HUES48 (cell line): ENCODE results near the gene RNU6-9.
A peak's percentile ranks its signal among the peaks of the same experiment; 100 is the strongest.
"Not testable (repeated sequence)": the region's sequence is repeated elsewhere in the genome, so short reads cannot be mapped to it uniquely, and the experiment has no call there.

Experiments
- H3K27ac ChIP-seq: one replicate; pipeline ENCODE4 v1.7.0; 2013; ENCODE audit warnings: low read depth, low read length, inconsistent platforms
- H3K27me3 ChIP-seq: 2 replicates; pipeline ENCODE4 v1.6.1; 2013; ENCODE audit warnings: mild to moderate bottlenecking, low read length; ENCODE audit not compliant: control insufficient read depth, insufficient read depth
- H3K36me3 ChIP-seq: 2 replicates; pipeline ENCODE4 v1.6.1; 2013; ENCODE audit warnings: low read length; ENCODE audit not compliant: control insufficient read depth, insufficient read depth
- H3K4me1 ChIP-seq: 2 replicates; pipeline ENCODE4 v1.6.1; 2013; ENCODE audit warnings: mild to moderate bottlenecking, low read length; ENCODE audit not compliant: control insufficient read depth, insufficient read depth
- H3K4me3 ChIP-seq: 2 replicates; pipeline ENCODE4 v1.5.1; 2013; ENCODE audit warnings: mild to moderate bottlenecking, low read depth, low read length
- H3K9ac ChIP-seq: 2 replicates; pipeline ENCODE4 v1.6.1; 2013; ENCODE audit warnings: mild to moderate bottlenecking, low read depth, low read length, moderate library complexity
- H3K9me3 ChIP-seq: 2 replicates; pipeline ENCODE4 v1.6.1; 2013; ENCODE audit warnings: low read length; ENCODE audit not compliant: control insufficient read depth, insufficient read depth

The RNU6-9 gene

GRCh38 chr19:889662-890295 lies 3.5 kb upstream of the RNU6-9 start:
- no peak overlapping the region for H3K4me3 ChIP-seq
- H3K4me1 ChIP-seq, result no peaks in the 10 kb centered on the region
- H3K36me3 ChIP-seq, result peaks cover 41% of the 10 kb centered on the region
- no peak overlapping the region for H3K27ac ChIP-seq
- H3K9ac ChIP-seq, result no peak overlapping the region
- no peaks in the 10 kb centered on the region for H3K9me3 ChIP-seq
- no peaks in the 10 kb centered on the region for H3K27me3 ChIP-seq

- no peaks in the 10 kb centered on the region for H3K4me1 ChIP-seq
- H3K9me3 ChIP-seq, result no peaks in the 10 kb centered on the region
- H3K27ac ChIP-seq, result no peak overlapping the region
- H3K27me3 ChIP-seq, result no peaks in the 10 kb centered on the region
- no peak overlapping the region for H3K9ac ChIP-seq
- H3K36me3 ChIP-seq, result peaks cover 33% of the 10 kb centered on the region
- no peak overlapping the region for H3K4me3 ChIP-seq
Measured at GRCh38 chr19:890831-891230, 2.5 kb upstream of the RNU6-9 start.

GRCh38 chr19:891421-892200 lies 1.7 kb upstream of the RNU6-9 start:
- peak overlapping the region; percentile 93; the same call in 1 of the 2 replicates for H3K4me3 ChIP-seq
- H3K9me3 ChIP-seq, H3K27ac ChIP-seq, H3K4me1 ChIP-seq, H3K9ac ChIP-seq, H3K27me3 ChIP-seq: not testable (repeated sequence)
- H3K36me3 ChIP-seq, result peaks cover 28% of the 10 kb centered on the region

- Histone ChIP-seq H3K9ac (no peak overlapping the region), H3K36me3 (peaks cover 29% of the 10 kb centered on the region), H3K27ac (peak overlapping the region; percentile 93)
Measured at GRCh38 chr19:892243-892893, 916 bp upstream of the RNU6-9 start.

GRCh38 chr19:896434-896833 lies 3.1 kb downstream of the RNU6-9 start:
- Histone ChIP-seq H3K4me1 (no peaks in the 10 kb centered on the region), H3K27ac (no peak overlapping the region), H3K9ac (no peak overlapping the region), H3K9me3 (no peaks in the 10 kb centered on the region), H3K27me3 (no peaks in the 10 kb centered on the region), H3K4me3 (no peak overlapping the region), H3K36me3 (peaks cover 13% of the 10 kb centered on the region; the same call in 1 of the 2 replicates)

More at GRCh38 chr19:892243-892893, 916 bp upstream of the RNU6-9 start:
- Histone ChIP-seq H3K4me1 (no peaks in the 10 kb centered on the region), H3K9me3 (no peaks in the 10 kb centered on the region), H3K27me3 (no peaks in the 10 kb centered on the region), H3K4me3 (peak overlapping the region; percentile 93)

- no peaks in the 10 kb centered on the region for H3K27me3 ChIP-seq
- peaks cover 13% of the 10 kb centered on the region; the same call in 1 of the 2 replicates for H3K36me3 ChIP-seq
- H3K27ac ChIP-seq, result no peak overlapping the region
- H3K4me3 ChIP-seq, result no peak overlapping the region
- H3K4me1 ChIP-seq, result no peaks in the 10 kb centered on the region
- H3K9ac ChIP-seq, result no peak overlapping the region
- no peaks in the 10 kb centered on the region for H3K9me3 ChIP-seq
Measured at GRCh38 chr19:896999-897398, 3.7 kb downstream of the RNU6-9 start.

- Histone ChIP-seq H3K9me3 (no peaks in the 10 kb centered on the region), H3K36me3 (peaks cover 13% of the 10 kb centered on the region; the same call in 1 of the 2 replicates), H3K4me3 (no peak overlapping the region), H3K27me3 (no peaks in the 10 kb centered on the region), H3K27ac (no peak overlapping the region), H3K4me1 (no peaks in the 10 kb centered on the region), H3K9ac (no peak overlapping the region)
Measured at GRCh38 chr19:897442-898039, 4.3 kb downstream of the RNU6-9 start.

- Histone ChIP-seq H3K27me3 (no peaks in the 10 kb centered on the region), H3K4me1 (no peaks in the 10 kb centered on the region), H3K9ac (no peak overlapping the region), H3K36me3 (peaks cover 13% of the 10 kb centered on the region; the same call in 1 of the 2 replicates), H3K9me3 (no peaks in the 10 kb centered on the region), H3K4me3 (no peak overlapping the region), H3K27ac (no peak overlapping the region)
Measured at GRCh38 chr19:898663-899062, 5.4 kb downstream of the RNU6-9 start.

GRCh38 chr19:899336-900042 lies 6.2 kb downstream of the RNU6-9 start:
- peaks cover 13% of the 10 kb centered on the region; the same call in 1 of the 2 replicates for H3K36me3 ChIP-seq
- H3K27ac ChIP-seq, result no peak overlapping the region
- H3K4me1 ChIP-seq, result no peaks in the 10 kb centered on the region
- H3K27me3 ChIP-seq, result no peaks in the 10 kb centered on the region
- H3K4me3 ChIP-seq, result no peak overlapping the region
- no peaks in the 10 kb centered on the region for H3K9me3 ChIP-seq
- no peak overlapping the region for H3K9ac ChIP-seq

GRCh38 chr19:900043-900301 lies 6.7 kb downstream of the RNU6-9 start:
- H3K27me3 ChIP-seq, result no peaks in the 10 kb centered on the region
- no peaks in the 10 kb centered on the region for H3K9me3 ChIP-seq
- H3K36me3 ChIP-seq, result peaks cover 13% of the 10 kb centered on the region; the same call in 1 of the 2 replicates
- H3K9ac ChIP-seq, result no peak overlapping the region
- H3K4me1 ChIP-seq, result no peaks in the 10 kb centered on the region
- no peak overlapping the region for H3K27ac ChIP-seq
- no peak overlapping the region for H3K4me3 ChIP-seq
